NCI-H69 (cell line): Measurements from ENCODE around the gene KDM4D.
"Not testable (repeated sequence)": the region's sequence is repeated elsewhere in the genome, so short reads cannot be mapped to it uniquely, and the experiment has no call there.

ENCODE experiments used
- DNase-seq: peaks from one replicate; lab custom pipeline; 2025; lab: John Stamatoyannopoulos, UW

KDM4D gene

DNA sequence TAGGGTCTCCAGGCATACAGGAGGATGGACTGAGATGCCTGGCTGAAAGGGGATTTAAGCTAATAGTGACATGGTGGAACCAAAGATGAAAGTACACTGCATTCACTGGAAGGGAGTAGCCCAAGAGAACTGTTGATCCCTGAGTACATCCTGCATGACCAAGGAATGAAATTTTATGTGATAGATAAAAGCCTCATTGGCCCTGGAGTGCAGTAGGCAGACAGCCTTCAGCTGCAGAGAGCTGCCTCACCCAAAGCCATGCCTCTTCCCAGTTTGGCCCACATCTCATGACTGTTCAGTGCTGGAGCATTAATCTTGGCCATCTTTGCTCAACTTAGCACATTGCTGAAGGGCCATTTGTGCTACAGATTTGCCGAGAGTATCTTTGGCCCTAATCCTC lies 59.5 kb downstream of the KDM4D start:
- DNase-seq: no peak

DNA sequence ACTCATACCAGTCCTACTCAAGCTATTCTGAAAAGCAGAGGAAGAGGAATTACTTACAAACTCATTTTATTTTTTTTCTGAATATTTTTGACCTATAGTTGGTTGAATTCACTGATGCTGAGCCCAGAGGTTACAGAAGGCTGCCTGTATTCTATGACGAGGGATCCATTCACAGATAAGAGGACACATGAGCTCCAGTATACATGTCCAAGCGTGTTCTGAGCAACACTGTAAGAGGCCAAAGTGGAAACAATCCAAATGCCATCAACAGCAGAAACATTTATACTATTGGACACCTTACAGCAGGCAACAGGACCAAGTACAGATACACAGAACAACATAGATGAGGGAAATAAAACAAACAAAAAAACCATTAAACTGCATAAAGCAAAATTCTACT lies 61.8 kb downstream of the KDM4D start:
- no peak for DNase-seq

DNA sequence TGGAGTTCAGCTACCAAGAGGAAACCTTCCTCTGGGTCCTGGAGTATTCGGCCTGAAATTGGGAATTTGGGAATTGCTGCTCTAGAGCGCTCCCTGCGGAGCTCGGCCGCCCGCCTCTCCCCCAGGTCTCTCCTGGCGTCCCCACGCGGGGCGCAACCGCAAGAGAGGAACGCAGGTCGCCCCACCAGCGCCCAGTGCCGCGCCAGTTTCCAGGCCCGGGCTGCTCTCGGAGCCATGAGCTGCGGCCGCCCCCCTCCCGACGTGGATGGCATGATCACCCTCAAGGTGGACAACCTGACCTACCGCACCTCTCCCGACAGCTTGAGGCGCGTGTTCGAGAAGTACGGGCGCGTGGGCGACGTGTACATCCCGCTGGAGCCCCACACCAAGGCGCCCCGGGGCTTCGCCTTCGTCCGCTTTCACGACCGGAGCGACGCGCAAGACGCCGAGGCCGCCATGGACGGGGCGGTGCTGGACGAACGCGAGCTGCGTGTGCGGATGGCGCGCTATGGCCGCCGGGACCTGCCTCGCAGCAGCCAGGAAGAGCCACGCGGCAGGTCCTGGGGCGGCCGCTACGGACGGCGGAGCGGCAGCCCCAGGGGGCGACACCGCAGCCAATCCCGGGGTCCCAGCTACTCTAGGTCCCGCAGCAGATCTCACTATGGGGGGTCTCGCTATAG lies 64.0 kb downstream of the KDM4D start:
- DNase-seq: not testable (repeated sequence)

DNA sequence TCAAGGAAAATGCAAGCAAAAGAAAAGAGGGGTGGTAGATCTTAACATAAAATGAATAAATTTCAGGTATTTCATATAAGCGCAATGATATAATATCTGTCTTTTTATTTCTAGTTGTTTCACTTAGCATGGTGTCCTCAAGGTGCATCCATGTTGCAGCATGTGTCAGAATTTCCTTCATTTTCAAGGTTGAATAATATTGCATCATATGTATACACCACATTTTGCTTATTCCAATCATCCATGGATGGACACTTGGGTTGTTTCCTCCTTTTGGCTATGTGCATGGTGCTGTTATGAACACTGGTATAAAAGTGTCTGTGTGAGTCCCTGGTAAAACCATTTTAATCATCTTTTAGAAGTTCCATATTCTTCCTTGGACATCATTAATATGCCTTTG lies 68.7 kb downstream of the KDM4D start:
- no peak for DNase-seq

DNA sequence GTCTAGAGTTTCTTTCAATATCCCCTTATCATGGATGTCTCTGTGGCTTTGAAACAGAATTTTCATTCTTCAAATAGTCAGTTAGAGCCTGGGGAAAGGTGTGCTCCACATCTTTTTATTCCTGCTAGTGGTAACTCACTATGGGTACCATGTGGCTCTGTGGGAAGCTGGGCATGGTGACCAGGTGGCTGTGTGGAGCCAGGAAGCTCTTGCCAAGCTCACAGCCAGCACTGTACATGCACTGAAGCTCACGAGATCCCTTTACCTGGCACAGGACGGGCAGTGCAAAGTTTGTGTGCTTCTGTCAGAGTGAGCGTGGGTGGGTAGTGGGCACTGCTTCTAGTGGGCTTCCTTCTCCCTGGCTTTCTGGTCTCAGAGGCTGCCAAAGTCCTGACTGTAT lies 69.4 kb downstream of the KDM4D start:
- DNase-seq: no peak

DNA sequence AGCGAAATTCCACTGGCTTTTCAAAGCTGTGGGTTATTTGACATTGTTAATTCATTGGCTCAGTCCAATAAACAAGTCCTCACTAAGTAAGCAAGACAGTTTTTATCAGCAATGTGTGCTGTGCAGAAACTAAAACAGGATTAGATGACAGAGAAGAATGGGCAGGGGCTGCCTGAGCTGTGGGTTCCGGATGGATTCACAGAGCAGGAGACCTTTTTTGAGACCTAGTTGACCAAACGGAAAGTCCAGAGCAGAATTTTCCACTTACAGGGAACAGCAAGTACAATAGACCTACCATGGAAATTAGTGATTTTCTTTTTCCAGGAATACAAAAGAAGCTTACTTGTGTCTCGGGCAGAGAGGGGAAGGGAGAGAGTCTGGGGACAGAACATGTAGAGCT lies 70.5 kb downstream of the KDM4D start:
- DNase-seq: no peak

DNA sequence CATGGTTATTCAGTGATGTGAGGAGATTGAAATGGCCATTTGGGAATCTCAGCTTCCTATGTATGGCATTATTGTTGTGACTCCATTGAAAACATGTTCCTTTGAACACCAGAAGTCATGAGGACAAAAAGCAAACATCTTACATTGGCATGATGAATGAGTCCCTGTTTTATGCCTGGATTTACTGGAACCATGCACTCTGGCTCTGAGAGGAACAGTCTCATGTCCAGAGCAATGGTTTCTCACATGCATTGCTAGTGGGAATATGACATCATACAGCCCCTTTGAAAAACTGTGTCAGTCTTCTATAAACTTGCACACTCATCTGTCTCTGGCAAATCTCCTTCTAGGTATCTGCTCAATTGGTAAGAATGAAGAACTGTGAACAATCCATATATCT lies 72.3 kb downstream of the KDM4D start:
- no peak for DNase-seq
